Endothelial cell of umbilical vein (primary cell): ENCODE measurements around the gene SMIM41. TPM values are rescaled to one million over a fixed set of nuclear protein-coding genes. Genes with fewer than 3 reads are reported as not detected.

ENCODE experiments used
- BruUV-seq: library from RNA; stranded (reverse); fragments of 400-500 nt; replicated peaks from 2 replicates; lab custom pipeline; 2021; lab: Mats Ljungman, UMichigan
- CTCF ChIA-PET: fragments of 300-600, 350-600 bp; sonication (Branson Sonifier 250); formaldehyde crosslinking; loops from one replicate; lab custom pipeline; 2021; ENCODE audit warnings: antibody characterized with exemption, inconsistent platforms; lab: Charles Lee
- POLR2A ChIA-PET: fragments of 300-600, 350-600 bp; sonication (Branson Sonifier 250); formaldehyde crosslinking; loops from one replicate; lab custom pipeline; 2021; ENCODE audit warnings: antibody characterized with exemption, inconsistent platforms; lab: Charles Lee
- DNase-seq: peaks from one replicate; pipeline ENCODE4 v3.0.0-alpha.2; 2011; ENCODE audit warnings: low read depth, low spot score
- FAIRE-seq: peaks from 2 replicates; lab custom pipeline; 2011; peaks lifted over from hg19 to GRCh38; lab: Jason Lieb, UNC
- H2AFZ ChIP-seq: 2 replicates; pipeline ENCODE4 v1.6.0; 2012; ENCODE audit warnings: low read depth, low read length, control low read depth, inconsistent platforms
- H3K27ac ChIP-seq: 2 replicates; pipeline ENCODE4 v1.5.1; 2011; ENCODE audit warnings: low read depth, mild to moderate bottlenecking, control low read depth, low read length, moderate library complexity; ENCODE audit not compliant: insufficient read depth
- H3K27me3 ChIP-seq, 2 experiments: 2 replicates each; pipeline versions ENCODE4 v1.6.0 to v1.6.1; 2011; ENCODE audit warnings: low read length in 2 of 2, mixed read lengths in 1 of 2; ENCODE audit not compliant: control insufficient read depth in 2 of 2, insufficient read depth in 2 of 2
- H3K36me3 ChIP-seq, 2 experiments: 2 replicates in 1 of 2; 3 replicates in 1 of 2; pipeline ENCODE4 v1.5.1; 2011; ENCODE audit warnings: low read length in 2 of 2, mild to moderate bottlenecking in 1 of 2, moderate library complexity in 1 of 2; ENCODE audit not compliant: control insufficient read depth in 2 of 2, insufficient read depth in 2 of 2; ENCODE audit errors: extremely low read depth in 1 of 2
- H3K4me1 ChIP-seq: 3 replicates; pipeline ENCODE4 v1.5.1; 2011; ENCODE audit warnings: mild to moderate bottlenecking, low read length; ENCODE audit not compliant: control insufficient read depth, insufficient read depth; ENCODE audit errors: extremely low read depth
- H3K4me2 ChIP-seq: 2 replicates; pipeline ENCODE4 v1.6.1; 2011; ENCODE audit warnings: low read length, control low read depth, mixed read lengths; ENCODE audit not compliant: insufficient read depth
- H3K4me3 ChIP-seq, 3 experiments: fragments of 200-600 bp in 1 of 3; sonication (generic), shearing (Covaris generic) in 1 of 3; replicated peaks in 1 of 3; 2 replicates each; pipeline ENCODE4 v1.5.1; 2011 to 2016; ENCODE audit warnings: control low read depth in 3 of 3, low read length in 3 of 3, mild to moderate bottlenecking in 2 of 3, inconsistent platforms in 1 of 3, low read depth in 1 of 3, moderate library complexity in 1 of 3; ENCODE audit not compliant: insufficient read depth in 1 of 3
- H3K79me2 ChIP-seq: 2 replicates; pipeline ENCODE4 v1.6.0; 2012; ENCODE audit warnings: low read length, inconsistent platforms; ENCODE audit not compliant: control insufficient read depth, insufficient read depth
- H3K9ac ChIP-seq: replicated peaks from 2 replicates; pipeline ENCODE3; 2011; ENCODE audit warnings: low read length, control low read depth; ENCODE audit not compliant: insufficient read depth; ENCODE audit errors: extremely low read depth
- H3K9me1 ChIP-seq: replicated peaks from 3 replicates; pipeline ENCODE4 v1.6.0; 2011; ENCODE audit warnings: mild to moderate bottlenecking, low read length; ENCODE audit not compliant: control insufficient read depth, insufficient read depth; ENCODE audit errors: extremely low read depth
- H3K9me3 ChIP-seq: replicated peaks from 2 replicates; pipeline ENCODE4 v1.5.1; 2012; ENCODE audit warnings: low read length, inconsistent platforms; ENCODE audit not compliant: control insufficient read depth, insufficient read depth
- H4K20me1 ChIP-seq: replicated peaks from 2 replicates; pipeline ENCODE3; 2011; ENCODE audit warnings: mild to moderate bottlenecking, low read length; ENCODE audit not compliant: control insufficient read depth, insufficient read depth; ENCODE audit errors: extremely low read depth
- CTCF ChIP-seq, 2 donors: IDR thresholded peaks; 1 replicate in 1 of 2; 2 replicates in 1 of 2; pipeline ENCODE4 v1.5.1; 2011; ENCODE audit warnings: low read length in 2 of 2, mild to moderate bottlenecking in 2 of 2, moderate library complexity in 2 of 2, control low read depth in 1 of 2, inconsistent platforms in 1 of 2, low read depth in 1 of 2; ENCODE audit not compliant: insufficient read depth in 1 of 2; ENCODE audit errors: extremely low read depth in 1 of 2
- FOS ChIP-seq: IDR thresholded peaks from 2 replicates; pipeline ENCODE4 v1.6.1; 2011; ENCODE audit warnings: mild to moderate bottlenecking, low read length, moderate library complexity, borderline replicate concordance; ENCODE audit not compliant: insufficient read depth
- JUN ChIP-seq: IDR thresholded peaks from 2 replicates; pipeline ENCODE4 v1.6.1; 2011; ENCODE audit warnings: borderline replicate concordance, low read depth; ENCODE audit not compliant: insufficient read length, insufficient read depth
- dilution Hi-C: fragments of 300-500 bp; cut with MboI; formaldehyde crosslinking; loops from one replicate; pipeline ENCODE4 v1.15.0; 2019; ENCODE audit warnings: low sequenced_read_pairs; ENCODE audit not compliant: extremely low pct_ligation_motif_present
- intact Hi-C: fragments of 100-400 bp; cut with micrococcal nuclease; formaldehyde crosslinking; loops from one replicate; pipeline ENCODE4 v1.10.0; 2022
- polyA plus RNA-seq, 4 experiments: library from polyadenylated mRNA; depleted of rRNA in 3 of 4; stranded (reverse) in 3 of 4; unstranded in 1 of 4; fragments of >200 nt; gene quantifications; 2 replicates each; pipeline versions ENCODE4 v1.2.1 to v1.2.3, GENCODE V29; 2011 to 2012; ENCODE audit warnings: missing spikeins in 1 of 4
- total RNA-seq: library from RNA; stranded (reverse); gene quantifications from 2 replicates; pipeline ENCODE4 v1.2.3, GENCODE V29; 2021

The SMIM41 gene
- total and polyA plus RNA-seq, 2 donors (not counting 3 experiments of a cell fraction or from before 2014, with no cell fraction given): not detected

GRCh38 chr12:52050758-52051541 is 28.6 kb upstream of the SMIM41 start, which contains the start of gene NR4A1:
Gene NR4A1, plus strand, starts transcription at chr12:52051442. Its CDS starts 2,887 bp downstream, at chr12:52054329.
- Histone ChIP-seq H3K4me1 (peaks cover 20% of the 10 kb centered on the region), H4K20me1 (no peaks in the 10 kb centered on the region), H3K79me2 (no peaks in the 10 kb centered on the region), H3K4me3 (peak within 1 kb of the TSS; percentile 32 to 46 (median 44)), H3K27ac (peak within 1 kb of the TSS; percentile 85), H3K27me3 (no peaks in the 10 kb centered on the region), H2AFZ (peak within 1 kb of the TSS; percentile 76), H3K9me1 (no peaks in the 10 kb centered on the region), H3K9me3 (no peaks in the 10 kb centered on the region), H3K4me2 (peak within 1 kb of the TSS; percentile 75), H3K9ac (peak within 1 kb of the TSS; percentile 97), H3K36me3 (no peaks in the 10 kb centered on the region)
- intact Hi-C loops (loop anchor here (1.0 to 2.0 kb wide), 6 partner anchors 13 to 54 kb away; partner anchors contain the start of gene ATG101), dilution Hi-C loops (no loop called here)
- DNase-seq (peak; percentile 96), FAIRE-seq (peak; percentile 88)
- CTCF ChIA-PET: interaction anchor here (0.6 to 2.7 kb wide), 17 partner anchors 8 to 987 kb away, joined by 3 to 33 read pairs (median 4); partner anchors contain the start of gene ATG101
- TSS peak; percentile 89 for BruUV-seq
- POLR2A ChIA-PET: interaction anchor here (0.7 to 1.2 kb wide), 2 partner anchors 41 to 44 kb away, joined by 4 to 6 read pairs; partner anchors contain the start of gene TAMALIN
- TF ChIP-seq FOS (no peak), JUN (no peak), CTCF (IDR thresholded peaks at IDR 0.05; ENCODE audit: extremely low read depth in 1 of 2, insufficient read depth in 1 of 2, low read depth in 1 of 2, low read length in 2 of 2) (peak; percentile 5 to 10)
